ENCODE results near the gene KDM8. TPM values are rescaled to one million over a fixed set of nuclear protein-coding genes. Genes with fewer than 3 reads are reported as not detected.

The KDM8 gene
- total and polyA plus RNA-seq, 2 experiments from 2014 or later = 5.1 to 5.7 TPM

- no peak for TF ChIP-seq REST (IDR thresholded peaks at IDR 0.05; ENCODE audit: unreplicated experiment)
- no peak for TF ChIP-seq NANOG (IDR thresholded peaks at IDR 0.05; ENCODE audit: borderline replicate concordance)
These were observed 50.2 kb downstream of the KDM8 start (continued) for GRCh38 chr16:27253526-27253930.

DNA sequence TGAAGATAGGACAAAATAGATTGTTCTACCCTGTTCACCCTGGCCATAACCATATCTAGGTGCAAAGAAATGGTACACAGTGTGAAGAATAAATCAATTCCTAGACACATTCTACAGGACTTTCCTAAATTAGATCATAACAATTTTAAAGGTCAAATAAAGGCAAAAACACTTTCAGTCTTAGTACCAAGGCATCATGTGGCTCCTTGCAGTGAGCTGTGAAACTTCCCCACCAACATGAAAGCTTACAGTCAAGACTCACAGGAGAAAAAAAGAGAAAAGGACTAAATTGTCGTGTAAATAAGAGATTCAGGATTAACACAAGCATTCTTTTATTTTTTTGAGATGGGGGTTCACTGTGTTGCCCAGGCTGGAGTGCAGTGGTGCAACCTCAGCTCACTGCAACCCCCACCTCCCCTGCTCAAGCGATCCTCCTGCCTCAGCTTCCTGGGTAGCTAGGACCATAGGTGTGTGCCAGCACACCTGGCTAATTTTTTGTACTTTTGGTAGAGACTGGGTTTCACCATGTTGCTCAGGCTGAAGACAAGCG lies 51.0 kb downstream of the KDM8 start:
- H3K4me2 ChIP-seq = no peak overlapping the region
- H3K9me3 Mint-ChIP-seq = no peaks in the 10 kb centered on the region
- no peak for ATAC-seq
- TF ChIP-seq, protein P1, sequence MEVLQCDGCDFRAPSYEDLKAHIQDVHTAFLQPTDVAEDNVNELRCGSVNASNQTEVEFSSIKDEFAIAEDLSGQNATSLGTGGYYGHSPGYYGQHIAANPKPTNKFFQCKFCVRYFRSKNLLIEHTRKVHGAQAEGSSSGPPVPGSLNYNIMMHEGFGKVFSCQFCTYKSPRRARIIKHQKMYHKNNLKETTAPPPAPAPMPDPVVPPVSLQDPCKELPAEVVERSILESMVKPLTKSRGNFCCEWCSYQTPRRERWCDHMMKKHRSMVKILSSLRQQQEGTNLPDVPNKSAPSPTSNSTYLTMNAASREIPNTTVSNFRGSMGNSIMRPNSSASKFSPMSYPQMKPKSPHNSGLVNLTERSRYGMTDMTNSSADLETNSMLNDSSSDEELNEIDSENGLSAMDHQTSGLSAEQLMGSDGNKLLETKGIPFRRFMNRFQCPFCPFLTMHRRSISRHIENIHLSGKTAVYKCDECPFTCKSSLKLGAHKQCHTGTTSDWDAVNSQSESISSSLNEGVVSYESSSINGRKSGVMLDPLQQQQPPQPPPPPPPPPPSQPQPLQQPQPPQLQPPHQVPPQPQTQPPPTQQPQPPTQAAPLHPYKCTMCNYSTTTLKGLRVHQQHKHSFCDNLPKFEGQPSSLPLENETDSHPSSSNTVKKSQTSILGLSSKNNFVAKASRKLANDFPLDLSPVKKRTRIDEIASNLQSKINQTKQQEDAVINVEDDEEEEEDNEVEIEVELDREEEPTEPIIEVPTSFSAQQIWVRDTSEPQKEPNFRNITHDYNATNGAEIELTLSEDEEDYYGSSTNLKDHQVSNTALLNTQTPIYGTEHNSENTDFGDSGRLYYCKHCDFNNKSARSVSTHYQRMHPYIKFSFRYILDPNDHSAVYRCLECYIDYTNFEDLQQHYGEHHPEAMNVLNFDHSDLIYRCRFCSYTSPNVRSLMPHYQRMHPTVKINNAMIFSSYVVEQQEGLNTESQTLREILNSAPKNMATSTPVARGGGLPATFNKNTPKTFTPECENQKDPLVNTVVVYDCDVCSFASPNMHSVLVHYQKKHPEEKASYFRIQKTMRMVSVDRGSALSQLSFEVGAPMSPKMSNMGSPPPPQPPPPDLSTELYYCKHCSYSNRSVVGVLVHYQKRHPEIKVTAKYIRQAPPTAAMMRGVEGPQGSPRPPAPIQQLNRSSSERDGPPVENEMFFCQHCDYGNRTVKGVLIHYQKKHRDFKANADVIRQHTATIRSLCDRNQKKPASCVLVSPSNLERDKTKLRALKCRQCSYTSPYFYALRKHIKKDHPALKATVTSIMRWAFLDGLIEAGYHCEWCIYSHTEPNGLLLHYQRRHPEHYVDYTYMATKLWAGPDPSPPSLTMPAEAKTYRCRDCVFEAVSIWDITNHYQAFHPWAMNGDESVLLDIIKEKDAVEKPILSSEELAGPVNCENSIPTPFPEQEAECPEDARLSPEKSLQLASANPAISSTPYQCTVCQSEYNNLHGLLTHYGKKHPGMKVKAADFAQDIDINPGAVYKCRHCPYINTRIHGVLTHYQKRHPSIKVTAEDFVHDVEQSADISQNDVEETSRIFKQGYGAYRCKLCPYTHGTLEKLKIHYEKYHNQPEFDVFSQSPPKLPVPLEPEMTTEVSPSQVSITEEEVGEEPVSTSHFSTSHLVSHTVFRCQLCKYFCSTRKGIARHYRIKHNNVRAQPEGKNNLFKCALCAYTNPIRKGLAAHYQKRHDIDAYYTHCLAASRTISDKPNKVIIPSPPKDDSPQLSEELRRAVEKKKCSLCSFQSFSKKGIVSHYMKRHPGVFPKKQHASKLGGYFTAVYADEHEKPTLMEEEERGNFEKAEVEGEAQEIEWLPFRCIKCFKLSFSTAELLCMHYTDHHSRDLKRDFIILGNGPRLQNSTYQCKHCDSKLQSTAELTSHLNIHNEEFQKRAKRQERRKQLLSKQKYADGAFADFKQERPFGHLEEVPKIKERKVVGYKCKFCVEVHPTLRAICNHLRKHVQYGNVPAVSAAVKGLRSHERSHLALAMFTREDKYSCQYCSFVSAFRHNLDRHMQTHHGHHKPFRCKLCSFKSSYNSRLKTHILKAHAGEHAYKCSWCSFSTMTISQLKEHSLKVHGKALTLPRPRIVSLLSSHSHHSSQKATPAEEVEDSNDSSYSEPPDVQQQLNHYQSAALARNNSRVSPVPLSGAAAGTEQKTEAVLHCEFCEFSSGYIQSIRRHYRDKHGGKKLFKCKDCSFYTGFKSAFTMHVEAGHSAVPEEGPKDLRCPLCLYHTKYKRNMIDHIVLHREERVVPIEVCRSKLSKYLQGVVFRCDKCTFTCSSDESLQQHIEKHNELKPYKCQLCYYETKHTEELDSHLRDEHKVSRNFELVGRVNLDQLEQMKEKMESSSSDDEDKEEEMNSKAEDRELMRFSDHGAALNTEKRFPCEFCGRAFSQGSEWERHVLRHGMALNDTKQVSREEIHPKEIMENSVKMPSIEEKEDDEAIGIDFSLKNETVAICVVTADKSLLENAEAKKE (CRISPR knock-in tag; IDR thresholded peaks at IDR 0.05) = no peak
- no peak for TF ChIP-seq EZH2 (IDR thresholded peaks at IDR 0.05; ENCODE audit: low read depth, unreplicated experiment)
- TF ChIP-seq CREB1 (CRISPR knock-in tag; IDR thresholded peaks at IDR 0.05; ENCODE audit: low read depth) = no peak
- no peak for TF ChIP-seq CTCF (conservative IDR thresholded peaks at IDR 0.05; ENCODE audit: low read depth in 2 of 2)
- no peak for TF ChIP-seq JUNB (IDR thresholded peaks at IDR 0.05; ENCODE audit: unreplicated experiment)
- no peak for TF ChIP-seq ZNF331 (CRISPR knock-in tag; IDR thresholded peaks at IDR 0.05; ENCODE audit: low read depth)
- TF ChIP-seq ETS1 (IDR thresholded peaks at IDR 0.05) = no peak
- no peak for TF ChIP-seq EZH2phosphoT487 (IDR thresholded peaks at IDR 0.05; ENCODE audit: unreplicated experiment)

More for the DNA sequence above, 51.0 kb downstream of the KDM8 start:
- H3K4me1 Mint-ChIP-seq = peaks cover 4% of the 10 kb centered on the region; the same call in 1 of the 3 replicates
- H3K4me3 ChIP-seq = no peak overlapping the region
- H3K27ac ChIP-seq (ENCODE audit: low read depth) = no peak overlapping the region
- H3K4me3 Mint-ChIP-seq = no peak overlapping the region
- peaks cover 5% of the 10 kb centered on the region for H3K27me3 Mint-ChIP-seq (ENCODE audit: insufficient read depth, low read depth, poor library complexity)
- no peaks in the 10 kb centered on the region for H4K20me1 ChIP-seq (replicated peaks; ENCODE audit: insufficient read depth)
- H3K79me2 ChIP-seq (replicated peaks; ENCODE audit: insufficient read depth) = 0 out of 2 replicates have a peak, but pooled peaks cover 4% of the 10 kb centered on the region
- DNase-seq (ENCODE audit: low spot score) = no peak
- no peak overlapping the region for H2AFZ ChIP-seq
- H3K36me3 Mint-ChIP-seq (ENCODE audit: low read depth) = no peaks in the 10 kb centered on the region; the same call in 2 of the 3 replicates
- H3K4me1 ChIP-seq (ENCODE audit: insufficient read depth) = no peaks in the 10 kb centered on the region
- H3K27ac Mint-ChIP-seq = no peak overlapping the region
- no peaks in the 10 kb centered on the region for H3K9me2 ChIP-seq (ENCODE audit: insufficient read depth)
- no peaks in the 10 kb centered on the region for H3K36me3 ChIP-seq (ENCODE audit: insufficient read depth)
- H3F3A ChIP-seq (replicated peaks; ENCODE audit: low read depth) = no peaks in the 10 kb centered on the region
- H3K27me3 ChIP-seq (ENCODE audit: insufficient read depth) = no peaks in the 10 kb centered on the region
